GM19372 (cell line): ENCODE results near the gene PRKAR1B.

Source experiments
- ATAC-seq: cut with Tn5 transposase; IDR thresholded peaks from one replicate; pipeline ENCODE4 v1.9.1; 2021; ENCODE audit warnings: mild to moderate bottlenecking, low read depth, moderate library complexity; ENCODE audit not compliant: unreplicated experiment

Gene PRKAR1B

GRCh38 chr7:549891-550625, 177.0 kb downstream of the PRKAR1B start:
- no peak for ATAC-seq

- ATAC-seq: no peak
These were observed 177.8 kb downstream of the PRKAR1B start for GRCh38 chr7:549066-549890.

- ATAC-seq: no peak
These were observed 178.7 kb downstream of the PRKAR1B start for GRCh38 chr7:548401-548800.

DNA sequence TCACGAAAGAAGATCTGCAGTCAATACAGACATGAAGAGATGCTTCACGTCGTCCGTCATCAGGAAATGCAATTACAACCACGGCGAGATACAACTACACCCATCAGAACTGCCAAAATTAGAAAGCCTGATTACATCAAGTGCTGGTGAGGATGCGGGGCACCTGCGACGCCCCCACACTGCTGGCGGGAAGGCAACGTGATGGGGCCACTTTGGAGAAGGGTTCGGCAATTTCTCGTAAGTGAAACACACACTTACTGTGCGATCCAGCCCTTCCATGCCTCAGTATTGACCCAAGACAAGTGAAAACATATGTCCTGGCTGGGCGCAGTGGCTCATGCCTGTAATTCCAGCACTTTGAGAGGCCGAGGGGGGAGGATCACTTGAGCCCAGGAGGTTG, 181.6 kb downstream of the PRKAR1B start:
- no peak for ATAC-seq

DNA sequence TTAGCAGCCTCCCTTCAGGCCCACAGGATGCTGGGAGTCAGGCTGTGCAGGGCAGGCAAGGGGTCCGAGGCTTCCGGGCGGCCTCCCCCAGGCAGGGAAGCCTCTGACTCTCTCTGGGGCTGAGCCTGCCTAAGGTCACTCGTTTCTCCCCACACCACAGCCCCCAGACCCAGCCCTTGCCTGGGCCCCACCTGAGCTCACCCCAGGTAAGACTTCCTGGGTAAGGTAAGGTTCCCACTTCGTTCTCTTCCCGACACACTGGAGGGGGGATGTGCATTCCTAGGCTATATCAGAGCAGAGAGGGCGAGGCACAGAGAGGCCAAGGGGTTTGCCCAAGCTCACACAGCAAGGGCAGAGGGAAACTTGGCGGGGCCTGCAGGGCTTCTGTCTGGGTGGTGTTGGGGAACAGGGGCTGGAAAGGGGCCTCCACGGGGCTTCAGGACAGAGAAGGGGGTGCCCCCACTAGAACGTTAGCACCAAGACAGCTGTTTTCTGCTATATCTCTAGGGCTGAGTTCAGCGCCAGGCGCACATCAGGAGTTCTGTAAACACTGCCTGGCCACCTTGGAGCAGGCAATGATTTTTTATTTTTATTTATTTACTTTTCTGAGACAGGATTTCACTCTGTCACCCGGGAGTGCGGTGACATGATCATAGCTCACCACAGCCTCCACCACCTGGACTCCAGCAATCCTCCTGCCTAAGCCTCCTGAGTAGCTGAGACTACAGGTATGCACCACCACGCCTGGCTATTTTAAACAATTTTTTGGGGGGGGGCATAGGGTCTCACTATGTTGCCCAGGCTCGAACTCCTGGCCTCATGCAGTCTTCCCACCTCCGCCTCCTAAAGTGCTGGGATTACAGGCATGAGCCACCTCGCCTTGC, 182.5 kb downstream of the PRKAR1B start:
- ATAC-seq: no peak

- ATAC-seq: no peak
These were observed 183.4 kb downstream of the PRKAR1B start for GRCh38 chr7:543501-544337.

- no peak for ATAC-seq
These were observed 184.2 kb downstream of the PRKAR1B start for GRCh38 chr7:542713-543500.

GRCh38 chr7:542131-542712, 184.9 kb downstream of the PRKAR1B start:
- no peak for ATAC-seq

GRCh38 chr7:541661-542060, 185.4 kb downstream of the PRKAR1B start:
- ATAC-seq: no peak

DNA sequence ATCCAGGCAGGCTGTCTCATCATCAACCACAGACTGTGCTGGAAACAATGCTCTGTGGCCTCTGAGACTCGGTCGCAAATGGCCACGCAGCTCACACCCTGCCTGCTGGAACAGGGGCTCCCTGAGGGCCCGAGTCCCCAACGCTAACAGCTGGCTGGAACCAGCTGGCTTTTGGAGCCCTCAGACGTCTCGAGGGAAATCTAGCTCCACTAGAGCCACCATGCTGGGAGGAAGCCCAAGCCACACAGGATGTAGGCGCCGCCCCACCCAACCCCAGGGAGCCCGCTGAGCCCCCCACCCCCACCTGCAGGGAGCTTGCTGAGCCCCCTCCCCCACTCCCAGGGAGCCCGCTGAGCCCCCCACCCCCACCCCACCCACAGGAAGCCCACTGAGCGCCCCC, 186.1 kb downstream of the PRKAR1B start:
- ATAC-seq: no peak

DNA sequence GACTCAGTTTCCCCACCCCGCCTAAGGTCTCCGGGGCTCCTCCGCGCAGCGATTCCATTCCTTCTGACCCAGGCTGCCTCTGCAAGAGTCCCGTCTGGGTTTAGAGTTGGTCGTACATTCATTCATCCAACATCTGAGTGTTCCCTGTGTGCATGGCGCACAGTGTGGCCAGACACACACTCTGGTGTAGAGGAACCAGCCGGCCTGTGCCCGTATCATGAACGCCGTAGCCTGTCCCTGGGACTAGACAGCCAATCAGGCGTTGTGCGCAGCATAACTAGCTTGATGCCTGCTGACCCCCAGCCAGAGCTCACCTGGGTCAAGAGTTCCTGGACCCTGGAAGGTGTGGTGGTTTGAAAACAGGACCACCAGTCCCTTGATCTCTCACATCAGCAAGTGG, 186.5 kb downstream of the PRKAR1B start:
- no peak for ATAC-seq

- ATAC-seq: no peak
These were observed 187.2 kb downstream of the PRKAR1B start for GRCh38 chr7:539731-540411.

DNA sequence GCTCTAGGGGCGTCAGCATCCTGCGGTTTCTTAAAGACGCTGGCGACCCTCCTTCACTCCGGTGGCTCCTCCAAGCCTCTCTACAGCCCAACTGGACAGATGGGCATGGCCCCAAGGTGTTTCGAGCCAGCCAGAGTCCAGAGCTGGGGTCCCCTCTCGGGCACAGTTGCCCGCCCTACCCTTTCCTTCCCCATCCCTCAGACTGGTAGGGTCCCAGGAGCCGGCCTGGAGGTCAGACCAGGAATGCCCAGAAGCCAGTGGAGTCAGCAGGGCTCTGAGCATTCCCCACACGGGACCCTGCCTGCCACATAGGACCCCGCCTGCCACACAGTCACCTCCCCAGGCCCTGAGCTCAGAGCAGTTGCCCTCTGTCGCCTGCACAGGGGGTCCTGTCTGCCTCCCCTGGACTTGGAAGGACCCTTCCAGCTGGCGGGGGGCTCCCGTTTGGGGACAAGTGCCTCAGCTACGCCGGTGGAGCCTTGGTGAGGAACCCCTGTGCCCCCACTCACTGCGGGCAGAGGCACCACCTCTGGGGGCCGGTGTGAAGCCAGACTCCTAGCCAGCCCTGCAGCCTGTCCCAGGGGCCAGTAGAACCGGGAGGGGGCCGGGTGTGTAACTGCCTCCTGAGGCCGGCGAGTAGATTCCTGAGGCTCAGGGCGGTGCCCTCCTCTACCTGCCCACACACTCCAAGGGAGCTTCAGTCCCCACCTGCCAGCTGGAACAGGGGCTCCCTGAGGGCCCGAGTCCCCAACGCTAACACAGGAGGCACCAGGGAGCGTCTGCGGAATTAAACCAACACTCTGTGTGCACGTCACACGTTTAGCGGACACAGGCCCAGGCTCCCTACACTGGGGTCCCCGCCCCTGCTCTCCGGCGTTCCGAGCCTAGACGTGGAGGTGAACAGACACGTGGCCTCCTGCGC, 188.1 kb downstream of the PRKAR1B start:
- ATAC-seq: no peak

GRCh38 chr7:537911-538634, 189.0 kb downstream of the PRKAR1B start:
- no peak for ATAC-seq

GRCh38 chr7:536231-536630, 190.8 kb downstream of the PRKAR1B start:
- ATAC-seq: no peak

- no peak for ATAC-seq
These were observed 192.1 kb downstream of the PRKAR1B start for GRCh38 chr7:534959-535358.

DNA sequence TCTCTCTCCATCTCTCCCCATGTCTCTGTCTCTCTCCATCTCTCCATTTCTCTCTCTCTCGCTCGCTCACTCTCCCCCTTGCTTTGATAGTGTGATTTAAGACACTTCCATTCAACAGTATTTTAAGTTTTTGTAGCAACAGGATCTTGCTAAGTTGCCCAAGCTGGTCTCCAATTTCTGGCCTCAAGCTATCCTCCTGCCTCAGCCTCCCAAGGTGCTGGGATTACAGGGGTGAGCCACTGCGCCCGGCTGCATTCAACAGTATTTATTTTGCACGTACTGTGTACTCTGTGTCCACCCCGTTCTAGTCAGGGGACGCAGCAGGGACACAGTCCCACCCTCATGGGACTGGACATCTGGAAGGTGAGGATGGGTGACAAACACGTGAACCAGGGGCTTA, 193.0 kb downstream of the PRKAR1B start:
- no peak for ATAC-seq
